ENCODE results near the gene PADI1.
A peak's percentile ranks its signal among the peaks of the same experiment; 100 is the strongest.

The PADI1 gene

GRCh38 chr1:17165823-17166222 is 39.1 kb upstream of the PADI1 start:
- ChIA-PET POLR2A (no interaction called here), CTCF (no interaction called here)
- TF ChIP-seq MZF1 (tag by site-specific recombination; IDR thresholded peaks at IDR 0.05; ENCODE audit: borderline replicate concordance) (peak; percentile 61; the same call in 1 of the 2 replicates), ZBTB8A (tag by site-specific recombination; IDR thresholded peaks at IDR 0.05) (no peak)
- H3K36me3 ChIP-seq (ENCODE audit: control insufficient read depth in 2 of 2, insufficient read depth in 1 of 2, low read length in 2 of 2) = no peaks in the 10 kb centered on the region
- H3K9me3 ChIP-seq (ENCODE audit: control insufficient read depth, insufficient read depth, low read depth, low read length) = no peaks in the 10 kb centered on the region
- no peak overlapping the region for H3K4me3 ChIP-seq (ENCODE audit: low read depth, low read length)
- H3K27ac ChIP-seq (ENCODE audit: extremely low read depth, low read depth, low read length) = no peak overlapping the region
- no peaks in the 10 kb centered on the region for H3K4me1 ChIP-seq (ENCODE audit: control insufficient read depth, insufficient read depth, low read length)

- no peaks in the 10 kb centered on the region for H3K4me1 ChIP-seq (ENCODE audit: control insufficient read depth, insufficient read depth, low read length)
- ChIA-PET POLR2A (interaction anchor here (0.6 kb wide), 1 partner anchor 22 kb away, joined by 4 read pairs; no protein-coding TSS in a partner anchor), CTCF (interaction anchor here (1.2 to 3.0 kb wide), 2 partner anchors 42 to 66 kb away, joined by 3 to 12 read pairs; no protein-coding TSS in a partner anchor)
- H3K4me3 ChIP-seq (ENCODE audit: low read depth, low read length) = no peak overlapping the region
- H3K36me3 ChIP-seq (ENCODE audit: control insufficient read depth in 2 of 2, insufficient read depth in 1 of 2, low read length in 2 of 2) = no peaks in the 10 kb centered on the region
- H3K27ac ChIP-seq (ENCODE audit: extremely low read depth, low read depth, low read length) = no peak overlapping the region
- TF ChIP-seq ZBTB26 (tag by site-specific recombination; optimal IDR thresholded peaks at IDR 0.05) (no peak), ZNF157 (tag by site-specific recombination; IDR thresholded peaks at IDR 0.05) (no peak), KLF17 (tag by site-specific recombination; IDR thresholded peaks at IDR 0.05) (no peak), ZNF626 (tag by site-specific recombination; IDR thresholded peaks at IDR 0.05) (no peak), ZNF692 (tag by site-specific recombination; IDR thresholded peaks at IDR 0.05) (no peak), ZNF704 (tag by site-specific recombination; IDR thresholded peaks at IDR 0.05) (no peak), ZNF324 (tag by site-specific recombination; IDR thresholded peaks at IDR 0.05) (no peak), GFI1B (tag by site-specific recombination; IDR thresholded peaks at IDR 0.05) (no peak), ZNF530 (tag by site-specific recombination; IDR thresholded peaks at IDR 0.05; ENCODE audit: low read depth) (no peak), GLIS2 (tag by site-specific recombination; IDR thresholded peaks at IDR 0.05) (no peak), ZSCAN4 (tag by site-specific recombination; IDR thresholded peaks at IDR 0.05) (no peak), PATZ1 (tag by site-specific recombination; IDR thresholded peaks at IDR 0.05) (no peak), ZNF707 (tag by site-specific recombination; IDR thresholded peaks at IDR 0.05) (no peak), YY2 (tag by site-specific recombination; IDR thresholded peaks at IDR 0.05) (no peak), ZNF280C (tag by site-specific recombination; IDR thresholded peaks at IDR 0.05) (no peak), ZNF221 (tag by site-specific recombination; IDR thresholded peaks at IDR 0.05; ENCODE audit: borderline replicate concordance) (no peak), ZNF558 (tag by site-specific recombination; IDR thresholded peaks at IDR 0.05) (no peak), GLI4 (tag by site-specific recombination; IDR thresholded peaks at IDR 0.05) (no peak), HOXD13 (CRISPR knock-in tag; IDR thresholded peaks at IDR 0.05; ENCODE audit: borderline replicate concordance) (no peak)
- no peaks in the 10 kb centered on the region for H3K9me3 ChIP-seq (ENCODE audit: control insufficient read depth, insufficient read depth, low read depth, low read length)
Measured at GRCh38 chr1:17167041-17167785, 37.7 kb upstream of the PADI1 start.

Measured in HEK293 (cell line).